HCT116 (cell line): ENCODE measurements around the gene KCNIP3. TPM values are rescaled to one million over a fixed set of nuclear protein-coding genes. Genes with fewer than 3 reads are reported as not detected.

Source experiments
- ATAC-seq: fragments of 200-7000 bp; cut with Tn5 transposase; 2 replicates; pipeline ENCODE4 v1.9.1; 2020; ENCODE audit warnings: mild to moderate bottlenecking, moderate library complexity
- BruUV-seq: library from RNA; stranded (reverse); fragments of 400-500 nt; replicated peaks from 2 replicates; lab custom pipeline; 2021; lab: Mats Ljungman, UMichigan
- CTCF ChIA-PET: fragments of 300-600 bp; sonication (Branson Sonifier 250); formaldehyde crosslinking; loops from one replicate; lab custom pipeline; 2021; ENCODE audit warnings: antibody characterized with exemption; lab: Charles Lee
- POLR2A ChIA-PET: fragments of 300-600, 350-600 bp; sonication (Branson Sonifier 250); formaldehyde crosslinking; loops from one replicate; lab custom pipeline; 2021; ENCODE audit warnings: antibody characterized with exemption; lab: Charles Lee
- RAD21 ChIA-PET, 2 experiments: fragments of 300-600 bp; sonication (Branson Sonifier 250); formaldehyde crosslinking; loops; one replicate each; lab custom pipeline; 2023; ENCODE audit warnings: low total read pairs in 2 of 2; ENCODE audit not compliant: uncharacterized antibody in 2 of 2, unreplicated experiment in 2 of 2, low non-redundant PET in 1 of 2; lab: Charles Lee
- DNase-seq: peaks from one replicate; pipeline ENCODE4 v3.0.0-alpha.2; 2010; ENCODE audit warnings: low read depth, low spot score
- H2AFZ ChIP-seq: fragments of 200-600 bp; shearing (Covaris generic), sonication (generic); 2 replicates; pipeline ENCODE4 v1.6.1; 2017; ENCODE audit warnings: low read depth, mixed run types, mixed read lengths, antibody characterized with exemption, low read length; ENCODE audit not compliant: poor library complexity, severe bottlenecking
- H3K27ac ChIP-seq: 2 replicates; pipeline ENCODE4 v1.5.1; 2012; ENCODE audit warnings: low read depth, low read length
- H3K27me3 ChIP-seq: fragments of 200-600 bp; sonication (generic); 2 replicates; pipeline ENCODE4 v1.6.1; 2016; ENCODE audit warnings: mixed run types, low read length, mixed read lengths; ENCODE audit not compliant: insufficient read depth
- H3K36me3 ChIP-seq, 2 experiments: fragments of 200-500 bp in 1 of 2; fragments of 200-600 bp in 1 of 2; sonication (Bioruptor generic) in 1 of 2; sonication (generic) in 1 of 2; 2 replicates each; pipeline versions ENCODE4 v1.5.1 to v1.6.1; 2014 to 2016; ENCODE audit warnings: low read length in 2 of 2, inconsistent platforms in 1 of 2, mixed read lengths in 1 of 2, mixed run types in 1 of 2; ENCODE audit not compliant: insufficient read depth in 2 of 2, control insufficient read depth in 1 of 2
- H3K4me1 ChIP-seq, 2 experiments: fragments of 200-600 bp in 1 of 2; sonication (generic) in 1 of 2; 2 replicates each; pipeline versions ENCODE4 v1.5.1 to v1.6.1; 2012 to 2017; ENCODE audit warnings: low read length in 2 of 2, inconsistent platforms in 1 of 2, mild to moderate bottlenecking in 1 of 2, mixed read lengths in 1 of 2, mixed run types in 1 of 2, moderate library complexity in 1 of 2; ENCODE audit not compliant: insufficient read depth in 2 of 2, control insufficient read depth in 1 of 2
- H3K4me2 ChIP-seq: fragments of 200-600 bp; sonication (generic); 2 replicates; pipeline ENCODE4 v1.6.1; 2017; ENCODE audit warnings: mixed run types, low read length, mixed read lengths
- H3K4me3 ChIP-seq, 2 experiments: fragments of 200-600 bp in 1 of 2; sonication (generic) in 1 of 2; replicated peaks in 1 of 2; 2 replicates each; pipeline ENCODE4 v1.5.1; 2011 to 2016; ENCODE audit warnings: low read length in 2 of 2, control low read depth in 1 of 2, low read depth in 1 of 2, mild to moderate bottlenecking in 1 of 2, mixed read lengths in 1 of 2, mixed run types in 1 of 2
- H3K79me2 ChIP-seq: fragments of 200-600 bp; sonication (generic); 2 replicates; pipeline ENCODE4 v1.6.1; 2017; ENCODE audit warnings: mild to moderate bottlenecking, mixed run types, low read length, moderate library complexity, mixed read lengths; ENCODE audit not compliant: insufficient read depth
- H3K9ac ChIP-seq: fragments of 200-600 bp; sonication (generic); 2 replicates; pipeline ENCODE4 v1.6.1; 2016; ENCODE audit warnings: low read length, mixed read lengths
- H3K9me2 ChIP-seq: fragments of 200-600 bp; sonication (generic), shearing (Covaris generic); 2 replicates; pipeline ENCODE4 v1.6.1; 2017; ENCODE audit warnings: mixed run types, mild to moderate bottlenecking, moderate library complexity; ENCODE audit not compliant: insufficient read depth
- H3K9me3 ChIP-seq, 2 experiments: fragments of 200-500 bp in 1 of 2; fragments of 200-600 bp in 1 of 2; sonication (Bioruptor generic) in 1 of 2; sonication (generic) in 1 of 2; 2 replicates each; pipeline ENCODE4 v1.6.1; 2014 to 2017; ENCODE audit warnings: low read length in 2 of 2, mixed read lengths in 2 of 2, inconsistent platforms in 1 of 2, low read depth in 1 of 2, mild to moderate bottlenecking in 1 of 2, mixed run types in 1 of 2, moderate library complexity in 1 of 2; ENCODE audit not compliant: control insufficient read depth in 1 of 2, insufficient read depth in 1 of 2
- H4K20me1 ChIP-seq: fragments of 200-600 bp; sonication (generic), shearing (Covaris generic); 2 replicates; pipeline ENCODE4 v1.6.1; 2017; ENCODE audit warnings: mixed run types, mild to moderate bottlenecking, moderate library complexity; ENCODE audit not compliant: insufficient read depth
- CTCF ChIP-seq, 3 experiments: fragments of 200-600 bp in 1 of 3; sonication (generic) in 1 of 3; IDR thresholded peaks in 2 of 3; conservative IDR thresholded peaks in 1 of 3; 2 replicates each; pipeline ENCODE4 v1.5.1; 2012 to 2017; ENCODE audit warnings: low read depth in 2 of 3, low read length in 2 of 3, antibody characterized with exemption in 1 of 3, borderline replicate concordance in 1 of 3, control low read depth in 1 of 3, mild to moderate bottlenecking in 1 of 3, mixed read lengths in 1 of 3, mixed run types in 1 of 3, moderate library complexity in 1 of 3; ENCODE audit not compliant: insufficient read depth in 1 of 3
- MAX ChIP-seq: IDR thresholded peaks from 2 replicates; pipeline ENCODE4 v1.6.1; 2012
- POLR2A ChIP-seq: IDR thresholded peaks from 2 replicates; pipeline ENCODE4 v1.7.0; 2011; ENCODE audit warnings: borderline replicate concordance; ENCODE audit not compliant: insufficient read depth, insufficient read length; ENCODE audit errors: extremely low read depth
- YY1 ChIP-seq: IDR thresholded peaks from 2 replicates; pipeline ENCODE4 v1.6.1; 2011; ENCODE audit warnings: low read length, low read depth, moderate library complexity, mild to moderate bottlenecking; ENCODE audit not compliant: insufficient replicate concordance; ENCODE audit errors: extremely low read depth
- ZBTB33 ChIP-seq: IDR thresholded peaks from 2 replicates; pipeline ENCODE4 v1.6.1; 2011; ENCODE audit warnings: mild to moderate bottlenecking, low read length, moderate library complexity; ENCODE audit not compliant: insufficient replicate concordance; ENCODE audit errors: extremely low read depth
- ZFX ChIP-seq: fragments of 450-650 bp; IDR thresholded peaks from 2 replicates; pipeline ENCODE4 v1.6.1; 2017
- intact Hi-C: fragments of 100-400 bp; cut with micrococcal nuclease; formaldehyde crosslinking; loops from 2 replicates; pipeline ENCODE4 v1.10.0; 2022
- total RNA-seq: library from RNA; stranded (reverse); gene quantifications from one replicate; pipeline ENCODE4 v1.2.1, GENCODE V29; 2021; ENCODE audit not compliant: unreplicated experiment
- TF ChIP-seq, protein P1 (sequence below): IDR thresholded peaks from 2 replicates; pipeline ENCODE4 v1.6.1; 2012

The KCNIP3 gene
- total RNA-seq, 1 experiment from 2014 or later: 3.1 TPM

DNA sequence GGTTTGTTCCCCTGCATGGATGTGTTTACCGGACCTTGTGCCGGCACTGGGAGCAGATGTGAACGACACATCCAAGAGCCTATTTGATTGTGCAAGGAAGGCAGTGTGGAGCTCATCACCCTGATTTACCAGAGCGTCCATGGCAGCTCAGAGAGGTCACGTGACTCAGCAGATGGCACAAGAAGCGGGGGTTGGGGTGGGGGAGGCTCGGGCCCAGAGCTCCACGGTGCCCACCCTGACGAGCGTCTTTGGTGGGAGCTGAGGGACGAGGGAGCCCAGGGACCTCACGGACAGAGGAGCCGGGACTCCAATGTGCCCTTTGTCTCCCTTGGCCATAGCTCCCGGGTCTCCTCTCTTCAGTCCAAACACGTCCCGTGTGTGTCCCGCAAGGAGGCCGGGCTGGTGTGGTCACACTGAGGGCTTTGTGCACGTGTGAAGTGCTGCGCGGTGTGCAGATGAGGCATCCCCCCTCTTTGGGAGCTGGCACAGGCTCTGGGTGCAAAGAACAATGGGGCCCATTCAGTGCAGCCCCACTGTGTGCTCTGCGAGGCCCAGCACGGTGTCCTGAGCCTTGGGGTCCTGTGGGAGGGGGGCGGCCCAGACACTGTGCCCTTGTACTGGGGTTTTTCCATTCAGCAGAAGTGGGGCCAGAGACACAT lies 15.5 kb downstream of the KCNIP3 start:
- Histone ChIP-seq H3K4me2 (no peak overlapping the region), H3K27ac (no peak overlapping the region), H3K9ac (no peak overlapping the region), H4K20me1 (no peaks in the 10 kb centered on the region), H3K9me3 (no peaks in the 10 kb centered on the region), H3K4me3 (no peak overlapping the region), H3K9me2 (no peaks in the 10 kb centered on the region), H3K4me1 (peaks cover 10 to 20% of the 10 kb centered on the region in 2 experiments; a peak in 2 of 4 replicates), H3K36me3 (no peaks in the 10 kb centered on the region), H3K79me2 (no peaks in the 10 kb centered on the region), H2AFZ (no peak overlapping the region), H3K27me3 (no peaks in the 10 kb centered on the region)
- ATAC-seq (no peak), DNase-seq (no peak)
- ChIA-PET POLR2A (no interaction called here), CTCF (interaction anchor here (2.2 kb wide), 1 partner anchor 81 kb away, joined by 24 read pairs; no protein-coding TSS in a partner anchor), RAD21 (no interaction called here)
- intact Hi-C loops: no loop called here
- BruUV-seq: no TSS peak
- TF ChIP-seq YY1 (no peak), MAX (no peak), ZBTB33 (no peak), POLR2A (no peak), ZFX (no peak), CTCF (IDR thresholded peaks at IDR 0.05 in 2 of 3, conservative IDR thresholded peaks at IDR 0.05 in 1 of 3; ENCODE audit: borderline replicate concordance in 1 of 3, insufficient read depth in 1 of 3, low read depth in 2 of 3, low read length in 2 of 3) (no peak)
- TF ChIP-seq, protein P1, sequence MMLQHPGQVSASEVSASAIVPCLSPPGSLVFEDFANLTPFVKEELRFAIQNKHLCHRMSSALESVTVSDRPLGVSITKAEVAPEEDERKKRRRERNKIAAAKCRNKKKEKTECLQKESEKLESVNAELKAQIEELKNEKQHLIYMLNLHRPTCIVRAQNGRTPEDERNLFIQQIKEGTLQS: no peak
